Measurements from ENCODE around the gene PKNOX2.

PKNOX2 gene

DNA sequence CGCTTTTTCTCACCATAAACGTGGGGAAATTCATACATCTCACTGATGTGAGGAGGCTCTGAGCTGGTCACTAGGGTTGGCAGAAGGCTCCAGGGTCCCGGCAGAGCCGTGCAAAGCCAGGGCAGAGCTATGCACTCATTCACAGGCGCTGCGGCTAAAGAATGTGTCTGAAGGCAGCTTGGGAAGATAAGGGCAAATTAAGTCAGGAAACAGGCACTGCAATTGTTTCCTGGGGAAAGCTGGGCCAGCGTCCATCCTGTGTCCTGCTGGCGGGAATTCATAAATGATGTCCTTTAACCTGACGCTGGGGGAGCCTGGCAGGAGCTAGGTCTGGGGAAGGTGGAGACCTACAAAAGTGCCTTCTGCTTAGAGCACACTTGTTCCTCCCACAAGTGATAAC lies 27.6 kb downstream of the PKNOX2 start:
- Histone ChIP-seq H3K27me3 (replicated peaks; ENCODE audit: control insufficient read depth, insufficient read depth, low read length) (no peaks in the 10 kb centered on the region; the same call in none of the 2 replicates), H3K4me3 (replicated peaks; ENCODE audit: low read depth, low read length) (no peak overlapping the region), H3K36me3 (ENCODE audit: control insufficient read depth, insufficient read depth, low read length) (no peaks in the 10 kb centered on the region)
- TF ChIP-seq, protein P1, sequence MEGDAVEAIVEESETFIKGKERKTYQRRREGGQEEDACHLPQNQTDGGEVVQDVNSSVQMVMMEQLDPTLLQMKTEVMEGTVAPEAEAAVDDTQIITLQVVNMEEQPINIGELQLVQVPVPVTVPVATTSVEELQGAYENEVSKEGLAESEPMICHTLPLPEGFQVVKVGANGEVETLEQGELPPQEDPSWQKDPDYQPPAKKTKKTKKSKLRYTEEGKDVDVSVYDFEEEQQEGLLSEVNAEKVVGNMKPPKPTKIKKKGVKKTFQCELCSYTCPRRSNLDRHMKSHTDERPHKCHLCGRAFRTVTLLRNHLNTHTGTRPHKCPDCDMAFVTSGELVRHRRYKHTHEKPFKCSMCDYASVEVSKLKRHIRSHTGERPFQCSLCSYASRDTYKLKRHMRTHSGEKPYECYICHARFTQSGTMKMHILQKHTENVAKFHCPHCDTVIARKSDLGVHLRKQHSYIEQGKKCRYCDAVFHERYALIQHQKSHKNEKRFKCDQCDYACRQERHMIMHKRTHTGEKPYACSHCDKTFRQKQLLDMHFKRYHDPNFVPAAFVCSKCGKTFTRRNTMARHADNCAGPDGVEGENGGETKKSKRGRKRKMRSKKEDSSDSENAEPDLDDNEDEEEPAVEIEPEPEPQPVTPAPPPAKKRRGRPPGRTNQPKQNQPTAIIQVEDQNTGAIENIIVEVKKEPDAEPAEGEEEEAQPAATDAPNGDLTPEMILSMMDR (IDR thresholded peaks at IDR 0.05; ENCODE audit: insufficient read depth, low read length, poor library complexity, severe bottlenecking) = no peak
- no peak for DNase-seq (ENCODE audit: extremely low read depth, insufficient read length)

DNA sequence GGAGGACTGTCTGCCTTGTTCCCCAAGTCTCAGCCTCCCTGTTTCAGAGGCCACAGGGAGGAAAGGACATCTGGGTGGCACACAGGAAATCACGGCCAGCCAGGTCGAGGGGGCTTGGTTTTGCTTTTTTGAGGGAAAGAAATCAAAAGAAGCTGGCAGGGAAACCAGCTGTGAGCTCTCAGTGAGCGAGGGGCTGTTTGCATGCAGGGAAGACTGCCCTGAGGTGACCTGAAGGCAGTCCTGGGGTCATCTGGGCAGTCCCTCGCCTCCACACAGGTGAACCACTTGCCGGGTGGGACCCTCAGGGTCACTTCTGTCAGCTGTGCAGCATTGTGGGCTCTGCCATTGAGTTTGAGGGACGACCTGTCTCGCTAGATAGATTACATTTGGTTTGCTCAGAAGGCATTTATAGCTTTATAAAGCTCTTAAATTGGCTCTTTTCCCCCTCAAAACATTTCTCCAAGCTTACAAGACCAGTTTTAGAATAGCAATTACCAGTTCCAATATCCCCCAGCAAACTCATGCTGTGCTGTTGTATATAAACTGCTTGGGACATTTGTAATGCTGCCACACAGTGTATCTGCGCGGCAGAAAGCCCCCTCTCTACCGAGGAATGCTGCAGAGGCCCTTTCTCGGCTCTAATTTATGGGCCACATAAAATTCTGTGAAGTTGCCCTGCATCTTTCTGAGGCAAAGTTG lies 28.3 kb downstream of the PKNOX2 start:
- DNase-seq (ENCODE audit: extremely low read depth, insufficient read length) = no peak
- TF ChIP-seq, protein P1 (IDR thresholded peaks at IDR 0.05; ENCODE audit: insufficient read depth, low read length, poor library complexity, severe bottlenecking) = no peak
- H3K27me3 ChIP-seq (replicated peaks; ENCODE audit: control insufficient read depth, insufficient read depth, low read length) = no peaks in the 10 kb centered on the region; the same call in none of the 2 replicates
- H3K36me3 ChIP-seq (ENCODE audit: control insufficient read depth, insufficient read depth, low read length) = no peaks in the 10 kb centered on the region
- H3K4me3 ChIP-seq (replicated peaks; ENCODE audit: low read depth, low read length) = no peak overlapping the region

DNA sequence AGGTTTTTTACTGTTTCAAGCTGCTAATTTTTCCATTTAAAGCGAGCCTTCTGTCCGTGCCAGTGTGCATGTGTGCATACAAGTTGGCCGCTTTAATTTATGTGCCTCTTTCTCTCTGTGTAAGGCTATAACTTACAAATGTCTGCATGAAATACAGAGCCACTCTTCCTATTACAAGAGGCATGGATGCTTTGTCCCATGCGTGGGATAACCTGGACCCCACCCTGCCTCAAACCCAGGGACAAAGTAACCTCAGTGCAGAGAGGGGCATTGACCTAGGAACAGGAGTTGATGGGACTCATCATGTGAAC lies 28.8 kb downstream of the PKNOX2 start:
- DNase-seq (ENCODE audit: extremely low read depth, insufficient read length) = no peak
- Histone ChIP-seq H3K4me3 (replicated peaks; ENCODE audit: low read depth, low read length) (no peak overlapping the region), H3K36me3 (ENCODE audit: control insufficient read depth, insufficient read depth, low read length) (no peaks in the 10 kb centered on the region), H3K27me3 (replicated peaks; ENCODE audit: control insufficient read depth, insufficient read depth, low read length) (no peaks in the 10 kb centered on the region; the same call in none of the 2 replicates)
- TF ChIP-seq, protein P1 (IDR thresholded peaks at IDR 0.05; ENCODE audit: insufficient read depth, low read length, poor library complexity, severe bottlenecking) = no peak

DNA sequence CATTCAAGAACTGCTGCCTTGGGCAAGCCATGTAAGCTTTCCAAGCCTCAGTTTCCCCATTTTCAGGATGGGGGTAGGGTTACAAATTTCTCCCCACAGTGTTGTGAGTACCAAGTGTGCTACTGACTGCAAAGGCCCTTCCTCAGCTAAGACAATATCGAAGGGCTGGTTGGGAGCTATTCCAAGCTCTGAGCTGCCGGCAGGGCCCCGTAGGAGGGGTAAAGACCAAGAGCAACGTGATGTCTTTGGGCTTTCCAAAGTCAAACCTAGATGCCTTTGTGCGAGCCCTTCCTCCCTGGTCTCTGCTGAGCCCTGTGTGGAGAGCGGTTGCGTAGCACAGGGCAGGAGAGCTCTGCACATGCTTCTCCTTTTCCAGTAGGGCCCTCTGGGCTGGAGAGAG lies 29.3 kb downstream of the PKNOX2 start:
- H3K4me3 ChIP-seq (replicated peaks; ENCODE audit: low read depth, low read length) = no peak overlapping the region
- TF ChIP-seq, protein P1 (IDR thresholded peaks at IDR 0.05; ENCODE audit: insufficient read depth, low read length, poor library complexity, severe bottlenecking) = no peak
- H3K36me3 ChIP-seq (ENCODE audit: control insufficient read depth, insufficient read depth, low read length) = no peaks in the 10 kb centered on the region
- H3K27me3 ChIP-seq (replicated peaks; ENCODE audit: control insufficient read depth, insufficient read depth, low read length) = no peaks in the 10 kb centered on the region; the same call in none of the 2 replicates
- no peak for DNase-seq (ENCODE audit: extremely low read depth, insufficient read length)

DNA sequence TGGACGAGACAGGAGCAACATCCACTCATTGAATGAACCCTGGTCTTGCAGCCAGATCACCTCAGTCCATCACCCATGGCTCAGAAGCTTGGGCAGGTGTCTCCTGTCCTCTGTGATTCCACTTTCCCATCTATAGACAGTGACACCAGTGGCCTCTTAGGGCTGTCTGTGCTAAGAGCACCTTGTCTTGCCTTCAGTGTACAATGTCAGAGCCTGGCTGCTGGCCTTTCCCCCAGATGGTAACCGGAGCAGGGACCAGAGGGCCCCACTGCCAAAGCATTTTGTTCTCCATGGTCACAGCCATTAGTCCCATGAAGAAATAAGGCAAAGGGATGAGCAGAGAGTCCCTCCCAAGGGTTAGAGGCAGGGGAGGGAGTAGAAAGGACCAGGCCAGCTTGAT lies 35.4 kb downstream of the PKNOX2 start:
- Histone ChIP-seq H3K4me3 (replicated peaks; ENCODE audit: low read depth, low read length) (no peak overlapping the region), H3K27me3 (replicated peaks; ENCODE audit: control insufficient read depth, insufficient read depth, low read length) (no peaks in the 10 kb centered on the region; the same call in none of the 2 replicates), H3K36me3 (ENCODE audit: control insufficient read depth, insufficient read depth, low read length) (no peaks in the 10 kb centered on the region)
- TF ChIP-seq, protein P1 (IDR thresholded peaks at IDR 0.05; ENCODE audit: insufficient read depth, low read length, poor library complexity, severe bottlenecking) = no peak
- no peak for DNase-seq (ENCODE audit: extremely low read depth, insufficient read length)

DNA sequence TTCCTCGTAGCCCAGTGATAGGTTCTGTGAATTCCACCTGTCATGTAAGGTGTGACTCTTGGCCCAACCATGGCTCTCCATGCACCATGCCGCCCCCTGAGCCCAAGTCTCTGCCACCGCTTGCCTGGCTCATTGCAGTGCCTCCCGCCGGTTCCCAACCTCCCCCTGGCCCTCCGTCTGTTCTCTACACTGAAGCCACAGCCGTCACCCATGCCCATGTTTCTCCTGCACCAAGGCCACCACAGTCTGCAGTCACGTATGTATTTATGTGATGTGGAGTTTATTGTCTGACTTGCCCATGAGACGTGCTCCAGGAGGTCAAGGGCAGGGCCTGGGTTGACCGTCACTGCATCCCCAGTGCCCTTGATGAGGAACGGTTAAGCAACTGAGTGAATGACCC lies 35.9 kb downstream of the PKNOX2 start:
- TF ChIP-seq, protein P1 (IDR thresholded peaks at IDR 0.05; ENCODE audit: insufficient read depth, low read length, poor library complexity, severe bottlenecking) = no peak
- Histone ChIP-seq H3K36me3 (ENCODE audit: control insufficient read depth, insufficient read depth, low read length) (no peaks in the 10 kb centered on the region), H3K4me3 (replicated peaks; ENCODE audit: low read depth, low read length) (no peak overlapping the region), H3K27me3 (replicated peaks; ENCODE audit: control insufficient read depth, insufficient read depth, low read length) (no peaks in the 10 kb centered on the region; the same call in none of the 2 replicates)
- DNase-seq (ENCODE audit: extremely low read depth, insufficient read length) = no peak
